ENCODE measurements around the gene PLAAT4.

GRCh38 chr11:63554877-63555223 lies 18.2 kb downstream of the PLAAT4 start:
- TF ChIP-seq EZH2 (IDR thresholded peaks at IDR 0.05; ENCODE audit: insufficient read depth, poor library complexity, severe bottlenecking), result no peak
- TF ChIP-seq EZH2phosphoT487 (IDR thresholded peaks at IDR 0.05; ENCODE audit: insufficient read depth, low read depth), result no peak
